Nephron (organoid): ENCODE measurements around the gene ANKRD9.
"Not testable (repeated sequence)": the region's sequence is repeated elsewhere in the genome, so short reads cannot be mapped to it uniquely, and the experiment has no call there.

Experiments used
- H3K27ac Mint-ChIP-seq, 3 experiments: 2 replicates each; pipeline ENCODE4 v1.8.0; 2020; ENCODE audit warnings: mixed read lengths in 3 of 3, mild to moderate bottlenecking in 2 of 3, moderate library complexity in 1 of 3
- H3K27me3 Mint-ChIP-seq: 2 replicates; pipeline ENCODE4 v1.8.0; 2021; ENCODE audit warnings: low read depth, mild to moderate bottlenecking, moderate library complexity, mixed read lengths
- H3K36me3 Mint-ChIP-seq: 2 replicates; pipeline ENCODE4 v1.8.0; 2020; ENCODE audit warnings: low read depth, mixed read lengths
- H3K4me1 Mint-ChIP-seq: 2 replicates; pipeline ENCODE4 v1.8.0; 2020; ENCODE audit warnings: mixed read lengths
- H3K4me3 Mint-ChIP-seq, 3 experiments: 2 replicates each; pipeline ENCODE4 v1.8.0; 2020; ENCODE audit warnings: mild to moderate bottlenecking in 3 of 3, mixed read lengths in 3 of 3, moderate library complexity in 2 of 3
- H3K9me3 Mint-ChIP-seq: 2 replicates; pipeline ENCODE4 v1.8.0; 2020; ENCODE audit warnings: mixed read lengths
- CTCF ChIP-seq, 3 experiments: fragments of 200-600 bp; sonication (generic); IDR thresholded peaks; one replicate each; pipeline ENCODE4 v1.5.0; 2021; ENCODE audit warnings: antibody characterized with exemption in 3 of 3; ENCODE audit not compliant: unreplicated experiment in 3 of 3

Gene ANKRD9

GRCh38 chr14:102523200-102523568, 13.6 kb upstream of the ANKRD9 start:
- no peak for TF ChIP-seq CTCF (IDR thresholded peaks at IDR 0.05; ENCODE audit: unreplicated experiment in 3 of 3)
- Mint-ChIP-seq H3K36me3 (no peaks in the 10 kb centered on the region), H3K4me1 (peaks cover 21% of the 10 kb centered on the region), H3K27ac (peak overlapping the region in 2 of 3 experiments; percentile 26 to 74), H3K4me3 (peak overlapping the region; percentile 26 to 55 (median 30)), H3K27me3 (peaks cover 4% of the 10 kb centered on the region), H3K9me3 (no peaks in the 10 kb centered on the region)

GRCh38 chr14:102519709-102520108, 10.1 kb upstream of the ANKRD9 start:
- H3K9me3 Mint-ChIP-seq, H3K4me1 Mint-ChIP-seq, H3K27me3 Mint-ChIP-seq, H3K27ac Mint-ChIP-seq, H3K36me3 Mint-ChIP-seq: not testable (repeated sequence)
- H3K4me3 Mint-ChIP-seq, result peak overlapping the region in 2 of 3 experiments; percentile 14 to 21

- H3K27ac Mint-ChIP-seq, result no peak overlapping the region
- TF ChIP-seq CTCF (IDR thresholded peaks at IDR 0.05; ENCODE audit: unreplicated experiment in 3 of 3), result no peak
- peaks cover 3% of the 10 kb centered on the region for H3K4me1 Mint-ChIP-seq
- no peaks in the 10 kb centered on the region for H3K36me3 Mint-ChIP-seq
- peak overlapping the region; percentile 82 to 86 (median 84) for H3K4me3 Mint-ChIP-seq
- peaks cover 5% of the 10 kb centered on the region for H3K27me3 Mint-ChIP-seq
- H3K9me3 Mint-ChIP-seq, result no peaks in the 10 kb centered on the region
Observed at GRCh38 chr14:102518063-102518648, 8.6 kb upstream of the ANKRD9 start.

- no peaks in the 10 kb centered on the region for H3K9me3 Mint-ChIP-seq
- H3K4me1 Mint-ChIP-seq, result no peaks in the 10 kb centered on the region
- no peak overlapping the region for H3K27ac Mint-ChIP-seq
- H3K4me3 Mint-ChIP-seq, result peak overlapping the region; percentile 82 to 86 (median 84)
- H3K27me3 Mint-ChIP-seq, result peaks cover 7% of the 10 kb centered on the region
- TF ChIP-seq CTCF (IDR thresholded peaks at IDR 0.05; ENCODE audit: unreplicated experiment in 3 of 3), result no peak
- no peaks in the 10 kb centered on the region for H3K36me3 Mint-ChIP-seq
Observed at GRCh38 chr14:102517392-102518062, 8.0 kb upstream of the ANKRD9 start.

GRCh38 chr14:102516531-102517391, 7.2 kb upstream of the ANKRD9 start:
- Mint-ChIP-seq H3K27me3 (peaks cover 7% of the 10 kb centered on the region), H3K9me3 (no peaks in the 10 kb centered on the region), H3K36me3 (no peaks in the 10 kb centered on the region)

More at GRCh38 chr14:102516531-102517391, 7.2 kb upstream of the ANKRD9 start:
- peak; percentile 81 to 90 (median 82) for TF ChIP-seq CTCF (IDR thresholded peaks at IDR 0.05; ENCODE audit: unreplicated experiment in 3 of 3)
- Mint-ChIP-seq H3K27ac (peak overlapping the region in 2 of 3 experiments; percentile 60 to 69), H3K4me1 (no peaks in the 10 kb centered on the region), H3K4me3 (peak overlapping the region; percentile 88 to 94 (median 88))
